B cell (primary cell): ENCODE measurements around the gene HCN2.

Experiments used
- EZH2 ChIP-seq: IDR thresholded peaks from 2 replicates; pipeline ENCODE4 v1.6.1; 2012; ENCODE audit warnings: borderline replicate concordance, low read depth, mild to moderate bottlenecking, moderate library complexity, low read length; ENCODE audit not compliant: insufficient read depth, poor library complexity, severe bottlenecking
- TF ChIP-seq, protein P1 (sequence below): fragments of 200-600 bp; IDR thresholded peaks from one replicate; pipeline ENCODE4 v1.8.0; 2022; ENCODE audit warnings: antibody characterized with exemption, mild to moderate bottlenecking

DNA sequence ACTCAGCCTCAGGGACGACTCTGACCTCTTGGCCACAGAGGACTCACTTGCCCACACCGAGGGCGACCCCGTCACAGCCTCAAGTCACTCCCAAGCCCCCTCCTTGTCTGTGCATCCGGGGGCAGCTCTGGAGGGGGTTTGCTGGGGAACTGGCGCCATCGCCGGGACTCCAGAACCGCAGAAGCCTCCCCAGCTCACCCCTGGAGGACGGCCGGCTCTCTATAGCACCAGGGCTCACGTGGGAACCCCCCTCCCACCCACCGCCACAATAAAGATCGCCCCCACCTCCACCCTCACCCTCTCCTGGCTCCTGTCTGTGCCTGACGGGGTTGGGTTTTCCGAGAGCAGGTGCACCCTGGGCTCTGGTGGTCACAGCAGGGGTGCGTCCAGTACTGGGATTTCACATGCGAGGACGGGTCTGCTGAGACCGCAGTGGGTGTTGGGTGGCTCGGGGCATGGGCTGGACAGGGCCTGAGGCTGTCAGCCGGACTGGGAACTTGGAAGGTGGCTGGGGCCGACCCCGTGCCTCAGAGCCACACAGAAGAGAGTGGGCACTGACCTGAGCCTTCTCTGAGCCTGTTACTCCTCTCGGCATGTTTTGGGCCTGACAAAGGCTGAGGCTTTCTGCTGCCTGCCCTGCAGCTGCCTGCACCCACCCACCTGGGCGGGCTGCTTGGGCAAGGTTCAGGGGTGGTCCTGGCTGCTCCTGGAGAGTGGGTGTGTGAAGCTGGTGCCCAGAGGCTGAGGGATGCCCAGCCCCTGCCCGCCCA is 6.3 kb upstream of the HCN2 start:
- TF ChIP-seq, protein P1, sequence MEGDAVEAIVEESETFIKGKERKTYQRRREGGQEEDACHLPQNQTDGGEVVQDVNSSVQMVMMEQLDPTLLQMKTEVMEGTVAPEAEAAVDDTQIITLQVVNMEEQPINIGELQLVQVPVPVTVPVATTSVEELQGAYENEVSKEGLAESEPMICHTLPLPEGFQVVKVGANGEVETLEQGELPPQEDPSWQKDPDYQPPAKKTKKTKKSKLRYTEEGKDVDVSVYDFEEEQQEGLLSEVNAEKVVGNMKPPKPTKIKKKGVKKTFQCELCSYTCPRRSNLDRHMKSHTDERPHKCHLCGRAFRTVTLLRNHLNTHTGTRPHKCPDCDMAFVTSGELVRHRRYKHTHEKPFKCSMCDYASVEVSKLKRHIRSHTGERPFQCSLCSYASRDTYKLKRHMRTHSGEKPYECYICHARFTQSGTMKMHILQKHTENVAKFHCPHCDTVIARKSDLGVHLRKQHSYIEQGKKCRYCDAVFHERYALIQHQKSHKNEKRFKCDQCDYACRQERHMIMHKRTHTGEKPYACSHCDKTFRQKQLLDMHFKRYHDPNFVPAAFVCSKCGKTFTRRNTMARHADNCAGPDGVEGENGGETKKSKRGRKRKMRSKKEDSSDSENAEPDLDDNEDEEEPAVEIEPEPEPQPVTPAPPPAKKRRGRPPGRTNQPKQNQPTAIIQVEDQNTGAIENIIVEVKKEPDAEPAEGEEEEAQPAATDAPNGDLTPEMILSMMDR = no peak
- TF ChIP-seq EZH2 = no peak
